ENCODE measurements around the gene LRRC31. TPM values are rescaled to one million over a fixed set of nuclear protein-coding genes. Genes with fewer than 3 reads are reported as not detected.

The LRRC31 gene
- total and polyA plus RNA-seq, 2 of the 8 experiments (the other 6 are each of a cell fraction or from before 2014, with no cell fraction given): not detected

DNA sequence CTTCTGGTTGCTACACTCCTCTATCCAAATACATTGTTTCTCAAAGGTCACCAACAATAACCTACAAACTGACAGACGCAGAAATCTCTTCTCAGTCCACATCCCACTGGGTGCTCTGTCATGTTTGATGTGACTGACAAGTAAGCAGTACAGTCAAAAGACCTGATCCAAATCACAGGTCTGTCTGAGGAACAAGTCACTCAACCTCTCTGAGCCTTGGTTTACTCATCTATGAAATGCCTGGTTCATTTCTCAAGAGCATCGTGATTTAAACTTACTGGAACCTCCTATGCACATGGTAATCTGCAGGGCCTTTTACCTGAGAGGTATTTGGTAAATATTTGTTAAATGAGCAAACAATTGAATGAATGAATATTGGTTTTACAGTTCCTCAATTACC is 5.5 kb downstream of the LRRC31 start:
- ChIA-PET POLR2A (ENCODE audit: partially characterized antibody) (no interaction called here), CTCF (ENCODE audit: partially characterized antibody) (interaction anchor here (0.6 to 6.1 kb wide), 11 partner anchors 9 to 248 kb away, joined by 3 to 37 read pairs (median 4); partner anchors contain the start of gene SEC62)
- Histone ChIP-seq H3K9me3 (ENCODE audit: insufficient read depth in 2 of 2, low read depth in 1 of 2, low read length in 1 of 2) (no peaks in the 10 kb centered on the region), H3K4ac (replicated peaks; ENCODE audit: insufficient read length, low read depth, low read length) (no peak overlapping the region), H3K23ac (ENCODE audit: insufficient read length) (no peak overlapping the region), H3K56ac (replicated peaks; ENCODE audit: insufficient read length, low read depth, low read length) (no peak overlapping the region), H3K9ac (replicated peaks in 1 of 4; ENCODE audit: extremely low read depth in 1 of 4, low read depth in 3 of 4, low read length in 3 of 4) (no peak overlapping the region), H2BK12ac (ENCODE audit: low read depth, low read length) (no peak overlapping the region), H3K4me3 (ENCODE audit: extremely low read depth in 1 of 4, insufficient read depth in 2 of 4, low read depth in 3 of 4, low read length in 4 of 4) (no peak overlapping the region), H3K36me3 (ENCODE audit: control insufficient read depth in 2 of 4, insufficient read depth in 4 of 4, low read length in 3 of 4) (no peaks in the 10 kb centered on the region), H2AFZ (ENCODE audit: low read length) (no peak overlapping the region), H3K79me1 (ENCODE audit: low read depth, low read length) (no peaks in the 10 kb centered on the region), H3K27me3 (replicated peaks in 1 of 4; ENCODE audit: control insufficient read depth in 3 of 4, extremely low read depth in 1 of 4, insufficient read depth in 3 of 4, low read length in 3 of 4) (no peaks in the 10 kb centered on the region), H4K5ac (ENCODE audit: insufficient read length, low read depth, low read length) (no peak overlapping the region), H2AK5ac (ENCODE audit: low read depth, low read length) (no peak overlapping the region), H4K8ac (ENCODE audit: extremely low read depth, insufficient read depth, low read length) (no peak overlapping the region), H3K14ac (ENCODE audit: insufficient read length) (no peak overlapping the region), H3K27ac (ENCODE audit: low read depth, low read length) (no peak overlapping the region), H3K18ac (ENCODE audit: extremely low read depth, low read length) (no peak overlapping the region), H3K4me1 (replicated peaks in 1 of 4; ENCODE audit: control insufficient read depth in 3 of 4, insufficient read depth in 4 of 4, low read length in 3 of 4) (peaks cover 2 to 5% (median 4%) of the 10 kb centered on the region in 4 experiments; a peak in 5 of 7 replicates), H2BK120ac (replicated peaks; ENCODE audit: low read depth, low read length) (no peak overlapping the region), H4K20me1 (replicated peaks in 1 of 2; ENCODE audit: control insufficient read depth in 1 of 2, insufficient read depth in 2 of 2, low read length in 2 of 2) (no peaks in the 10 kb centered on the region), H3K4me2 (ENCODE audit: insufficient read depth in 1 of 2, low read depth in 2 of 2, low read length in 2 of 2) (no peak overlapping the region), H3K23me2 (ENCODE audit: low read depth, low read length) (no peaks in the 10 kb centered on the region; the same call in 1 of the 2 replicates), H2BK5ac (ENCODE audit: low read depth, low read length) (no peak overlapping the region), H2BK20ac (ENCODE audit: low read length) (no peak overlapping the region), H3K79me2 (ENCODE audit: control insufficient read depth in 1 of 2, insufficient read depth in 2 of 2, low read length in 2 of 2) (no peaks in the 10 kb centered on the region), H2BK15ac (ENCODE audit: low read length) (no peak overlapping the region), H4K91ac (replicated peaks; ENCODE audit: insufficient read length, low read length) (no peak overlapping the region)
- FAIRE-seq (no peak), DNase-seq (ENCODE audit: low read depth in 1 of 2, low spot score in 2 of 2) (no peak)
- WGBS, 2 experiments (ENCODE audit: extremely low coverage in 1 of 2, insufficient coverage in 1 of 2, insufficient read length in 1 of 2, insufficient replicate concordance in 2 of 2, low coverage in 1 of 2, low lambda C conversion rate in 2 of 2, missing lambda C conversion rate in 1 of 2): 92% methylated on average over 2 of the region's 2 CpGs; no CpG with 5 or more reads in 1 of the 2 experiments
- no peak for TF ChIP-seq RXRA (IDR thresholded peaks at IDR 0.05; ENCODE audit: insufficient read depth, low read depth, low read length)
- TF ChIP-seq CBX8 (IDR thresholded peaks at IDR 0.05; ENCODE audit: borderline replicate concordance, low read depth, low read length): no peak
- TF ChIP-seq POU5F1 (IDR thresholded peaks at IDR 0.05; ENCODE audit: low read depth, low read length): no peak
- TF ChIP-seq TAF1 (IDR thresholded peaks at IDR 0.05; ENCODE audit: low read depth, low read length): no peak
